UCSD-AML1 (cell line): Measurements from ENCODE around the gene BMP6.
"Not testable (repeated sequence)": the region's sequence is repeated elsewhere in the genome, so short reads cannot be mapped to it uniquely, and the experiment has no call there.

Experiments used
- DNase-seq: peaks from one replicate; lab custom pipeline; 2025; ENCODE audit not compliant: unreplicated experiment; lab: John Stamatoyannopoulos, UW

Gene BMP6

DNA sequence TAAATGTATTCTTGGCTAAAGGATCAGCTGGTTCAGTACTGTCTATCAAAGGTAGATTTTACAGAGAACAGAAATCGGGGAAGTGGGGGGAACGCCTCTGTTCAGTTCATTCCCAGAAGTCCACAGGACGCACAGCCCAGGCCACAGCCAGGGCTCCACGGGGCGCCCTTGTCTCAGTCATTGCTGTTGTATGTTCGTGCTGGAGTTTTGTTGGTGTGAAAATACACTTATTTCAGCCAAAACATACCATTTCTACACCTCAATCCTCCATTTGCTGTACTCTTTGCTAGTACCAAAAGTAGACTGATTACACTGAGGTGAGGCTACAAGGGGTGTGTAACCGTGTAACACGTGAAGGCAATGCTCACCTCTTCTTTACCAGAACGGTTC, 154.8 kb downstream of the BMP6 start:
- DNase-seq: no peak

DNA sequence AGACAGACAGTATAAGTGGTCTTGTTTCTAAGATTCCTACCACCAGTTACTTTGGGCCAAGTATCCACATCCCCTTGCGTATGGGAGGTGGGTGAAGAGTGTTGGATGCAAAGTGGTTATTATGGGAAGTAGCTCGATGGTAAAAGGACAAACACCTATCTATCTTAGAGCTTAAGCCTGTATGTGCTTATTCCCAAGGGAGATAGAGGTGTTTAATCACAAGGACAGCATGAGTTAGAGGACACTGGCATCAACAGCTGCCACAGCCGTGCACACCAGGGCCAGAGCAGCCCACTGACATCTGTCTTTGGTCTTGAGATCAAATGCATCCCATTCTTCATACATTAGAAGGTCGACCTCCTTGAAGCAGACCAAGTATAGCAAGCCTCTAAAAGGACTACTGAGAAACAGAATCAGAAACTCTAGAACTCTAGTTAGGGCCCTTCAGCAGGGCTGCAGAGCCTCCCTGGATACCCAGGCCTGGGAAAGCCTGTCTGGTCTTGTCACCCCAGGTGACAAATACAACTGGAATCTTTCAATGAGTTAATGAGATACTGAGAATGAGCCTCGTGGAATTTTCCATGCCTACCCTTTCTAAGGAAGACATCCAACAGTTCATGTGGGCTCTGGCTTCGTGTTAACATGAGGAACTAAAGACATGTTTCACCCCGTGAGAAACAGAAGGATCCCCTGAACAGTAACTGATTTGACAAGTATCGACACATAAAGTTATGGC, 156.0 kb downstream of the BMP6 start:
- no peak for DNase-seq

DNA sequence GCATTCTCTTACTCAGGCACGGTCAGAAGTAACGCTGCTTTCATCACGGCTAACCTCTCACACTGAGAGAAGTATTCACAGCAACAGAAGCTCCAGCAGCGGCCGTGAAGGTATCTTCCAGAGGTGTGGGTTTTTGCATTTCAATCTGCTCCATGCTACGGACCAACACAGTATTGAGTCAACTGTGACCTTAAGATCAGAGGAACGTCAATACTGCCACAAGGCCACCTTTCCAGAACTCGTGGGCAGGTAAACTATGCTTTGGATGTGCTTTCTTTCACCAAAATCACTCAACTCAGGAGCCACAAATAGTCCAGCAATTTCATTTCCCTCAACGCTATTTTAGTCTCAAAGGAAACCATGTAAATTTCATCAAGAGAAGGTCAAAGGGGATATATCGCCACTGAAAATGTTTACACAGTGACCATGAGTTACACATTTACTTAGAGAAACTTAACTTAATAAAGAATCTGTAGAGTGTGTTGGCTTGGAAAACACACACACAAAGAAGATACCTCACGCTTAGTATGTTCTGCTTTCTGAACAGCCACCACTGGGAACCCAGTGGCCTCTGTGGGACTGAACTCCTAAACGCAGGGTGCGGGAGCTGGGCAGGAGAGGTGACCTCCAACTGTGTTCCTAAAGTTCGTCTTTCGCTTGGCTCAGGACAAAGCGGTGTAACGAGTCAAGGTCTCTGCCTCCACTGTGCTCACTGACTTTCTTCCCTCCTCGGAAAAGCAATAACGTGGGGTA, 156.8 kb downstream of the BMP6 start:
- DNase-seq: no peak

DNA sequence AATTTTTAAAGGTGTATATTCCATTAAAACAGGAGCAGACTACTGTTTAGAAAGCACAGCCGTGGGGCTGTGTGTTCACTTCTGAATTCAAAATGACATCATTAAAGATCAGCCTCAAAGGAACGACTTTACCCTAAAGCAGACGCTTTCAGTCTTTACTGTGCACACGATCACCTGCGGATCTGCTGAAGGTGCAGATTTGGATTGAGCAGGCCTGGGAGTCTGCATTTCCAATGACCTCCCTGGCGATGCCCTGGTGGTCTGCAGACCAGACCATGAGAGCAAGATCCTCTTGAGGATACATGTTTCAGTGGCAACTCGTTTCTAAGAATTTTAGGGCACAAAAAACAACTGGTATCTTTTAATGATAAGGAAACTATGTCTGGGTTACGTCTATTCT, 157.5 kb downstream of the BMP6 start:
- DNase-seq: no peak

DNA sequence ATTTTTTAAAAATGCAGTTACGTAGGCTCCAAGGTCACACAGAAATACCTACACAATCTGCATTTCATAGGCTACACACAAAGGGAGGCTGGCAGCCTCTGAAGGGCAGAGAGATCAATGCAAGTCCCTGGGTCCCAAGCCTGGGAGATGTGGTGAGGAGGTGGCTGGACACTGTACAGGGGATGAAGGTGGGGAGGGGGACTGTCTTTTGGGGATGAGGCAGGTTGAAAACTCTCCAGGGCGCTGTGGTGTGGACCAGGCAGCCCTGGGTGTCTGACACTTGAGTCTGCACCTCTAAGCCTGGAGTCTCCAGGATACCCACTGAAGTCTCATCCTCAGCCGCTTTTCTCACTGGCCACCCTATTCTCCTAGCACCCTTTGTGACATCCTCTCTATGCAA, 160.2 kb downstream of the BMP6 start:
- no peak for DNase-seq

DNA sequence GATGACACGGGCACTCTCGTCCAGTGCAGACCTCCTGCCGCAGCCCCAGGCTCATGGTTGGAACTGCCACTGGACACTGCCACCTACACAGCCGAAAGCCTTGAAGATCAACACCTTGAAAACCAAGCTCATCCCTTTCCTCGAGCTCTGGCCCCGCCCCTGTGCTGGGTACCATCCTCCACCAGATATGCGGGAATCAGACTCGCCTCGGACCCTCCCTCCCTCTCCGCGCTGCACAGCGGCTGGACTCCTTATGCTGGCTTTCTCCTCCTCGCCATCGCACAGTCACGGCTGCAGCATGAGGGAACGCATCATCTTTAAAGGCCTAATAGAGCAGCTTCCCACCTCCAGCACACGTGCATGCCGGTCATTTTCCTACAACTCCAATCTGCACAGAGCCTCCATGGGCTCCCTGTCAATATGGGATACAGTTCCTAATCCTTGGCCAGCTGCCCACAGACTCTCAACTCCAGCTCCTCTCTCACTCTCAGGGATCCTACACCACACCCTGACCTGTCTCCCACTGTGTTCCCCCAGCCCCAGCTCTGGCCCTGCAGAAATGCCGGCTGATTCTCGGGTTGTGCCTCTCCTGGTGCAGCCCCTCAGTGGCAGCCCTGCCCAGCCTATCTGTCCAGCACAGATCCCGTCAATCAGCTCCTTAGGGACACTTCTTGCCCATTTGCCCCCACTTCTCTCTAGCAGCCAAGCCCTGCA, 161.5 kb downstream of the BMP6 start:
- no peak for DNase-seq

DNA sequence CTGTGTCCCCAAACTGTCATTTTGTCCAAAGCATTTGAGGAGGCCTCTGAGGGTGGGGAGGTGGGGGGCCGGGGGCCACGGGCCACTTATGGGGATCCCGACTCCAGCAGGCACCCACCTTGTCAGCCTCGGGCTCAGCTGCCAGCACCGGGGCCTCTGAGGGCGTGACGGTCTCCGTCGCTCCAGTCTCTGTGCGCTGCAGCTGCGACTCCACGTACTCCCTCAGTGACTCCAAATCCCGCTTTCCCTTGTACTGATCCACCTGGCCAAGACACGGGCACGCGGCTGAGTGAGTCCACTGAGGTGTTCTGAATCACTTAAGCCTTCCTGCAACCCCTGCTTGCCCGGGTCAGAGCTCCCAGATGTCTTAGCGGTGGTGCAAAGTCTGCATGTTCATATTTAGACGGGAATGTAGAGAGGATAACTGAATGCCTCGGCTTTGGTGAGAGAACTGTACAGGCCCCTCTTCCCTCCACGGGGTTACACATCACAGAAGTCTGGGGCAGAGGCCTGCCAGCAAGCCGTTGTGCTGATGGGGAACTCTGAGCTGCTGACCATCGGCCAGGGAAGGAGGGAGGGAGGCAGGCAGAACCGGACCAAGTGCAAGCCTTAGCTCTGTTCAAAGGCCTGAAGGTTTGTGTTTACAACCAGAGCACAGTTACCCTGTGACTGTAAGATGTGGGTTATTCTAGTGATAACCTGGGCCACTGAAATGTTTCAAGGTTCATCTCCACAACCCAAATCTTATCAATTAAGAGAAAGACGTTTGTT, 162.9 kb downstream of the BMP6 start:
- DNase-seq: no peak

DNA sequence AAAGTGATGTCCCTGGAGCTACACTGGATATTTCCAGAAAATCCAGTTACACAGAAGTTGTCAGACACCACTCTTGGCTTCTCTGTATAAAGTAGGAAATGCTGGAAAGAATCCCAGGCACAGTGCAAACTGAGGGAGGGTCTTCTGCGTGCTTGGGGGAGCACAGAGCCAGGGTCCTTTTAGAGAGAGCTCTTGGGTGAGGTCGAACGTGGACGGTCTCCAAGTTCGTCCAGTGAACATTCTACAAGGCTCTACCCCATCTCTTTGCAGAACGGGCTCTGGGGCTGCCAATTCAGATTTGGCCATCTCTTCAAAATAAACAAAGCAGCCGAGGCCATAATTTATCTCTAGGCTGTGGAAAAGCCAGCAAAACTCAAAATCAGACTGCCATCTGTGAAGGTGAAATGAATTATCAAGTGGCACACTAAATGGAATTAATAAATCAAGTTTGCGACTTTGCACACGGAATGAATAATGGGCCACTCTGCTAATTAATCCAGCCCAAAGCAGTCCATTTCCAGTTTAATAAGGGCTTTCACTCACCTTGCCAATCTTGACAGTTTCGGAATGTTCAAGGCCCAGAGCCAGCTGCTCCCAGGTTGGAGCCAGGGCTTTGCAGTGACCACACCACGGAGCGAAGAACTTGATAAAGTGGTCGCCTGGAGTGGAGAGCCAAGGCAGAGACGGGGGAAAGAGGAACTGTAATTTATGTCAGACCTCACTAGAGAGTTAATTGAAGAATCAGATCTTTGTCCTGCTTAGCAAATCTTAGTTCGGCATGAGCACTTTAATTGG, 165.4 kb downstream of the BMP6 start:
- no peak for DNase-seq

DNA sequence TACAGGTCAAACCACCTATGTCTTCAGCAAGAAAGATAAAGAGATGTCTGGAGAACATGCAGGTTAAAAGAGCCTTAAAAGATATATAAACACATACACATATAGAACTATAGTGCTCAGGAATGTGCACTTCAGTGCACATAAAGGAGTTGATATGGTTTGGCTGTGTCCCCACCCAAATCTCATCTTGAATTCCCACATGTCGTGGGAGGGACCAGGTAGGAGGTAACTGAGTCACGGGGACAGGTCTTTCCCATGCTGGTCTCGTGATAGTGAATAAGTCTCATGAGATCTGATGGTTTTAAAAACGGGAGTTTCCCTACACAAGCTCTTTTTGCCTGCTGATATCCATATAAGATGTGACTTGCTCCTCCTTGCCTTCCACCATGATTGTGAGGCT, 166.5 kb downstream of the BMP6 start:
- not testable (repeated sequence) for DNase-seq

DNA sequence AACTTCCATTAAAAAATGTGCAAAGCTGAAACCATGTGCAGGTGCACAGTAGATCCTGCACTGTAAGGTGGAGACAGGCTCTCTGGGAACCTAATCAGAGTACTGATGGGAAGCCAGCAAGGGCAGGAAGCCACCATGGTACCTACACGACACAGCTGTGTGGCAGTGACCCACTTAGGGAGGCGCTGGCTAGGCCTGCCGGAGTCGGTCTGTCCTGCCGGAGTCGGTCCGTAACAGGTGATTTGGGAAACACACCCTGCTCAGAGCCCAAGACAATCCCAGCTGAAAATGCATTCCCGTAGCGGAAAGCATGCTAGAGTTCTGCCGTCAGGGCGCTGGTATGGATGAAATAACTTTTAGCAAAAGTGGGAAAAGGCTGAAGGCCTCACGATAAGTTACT, 167.4 kb downstream of the BMP6 start:
- DNase-seq: no peak

DNA sequence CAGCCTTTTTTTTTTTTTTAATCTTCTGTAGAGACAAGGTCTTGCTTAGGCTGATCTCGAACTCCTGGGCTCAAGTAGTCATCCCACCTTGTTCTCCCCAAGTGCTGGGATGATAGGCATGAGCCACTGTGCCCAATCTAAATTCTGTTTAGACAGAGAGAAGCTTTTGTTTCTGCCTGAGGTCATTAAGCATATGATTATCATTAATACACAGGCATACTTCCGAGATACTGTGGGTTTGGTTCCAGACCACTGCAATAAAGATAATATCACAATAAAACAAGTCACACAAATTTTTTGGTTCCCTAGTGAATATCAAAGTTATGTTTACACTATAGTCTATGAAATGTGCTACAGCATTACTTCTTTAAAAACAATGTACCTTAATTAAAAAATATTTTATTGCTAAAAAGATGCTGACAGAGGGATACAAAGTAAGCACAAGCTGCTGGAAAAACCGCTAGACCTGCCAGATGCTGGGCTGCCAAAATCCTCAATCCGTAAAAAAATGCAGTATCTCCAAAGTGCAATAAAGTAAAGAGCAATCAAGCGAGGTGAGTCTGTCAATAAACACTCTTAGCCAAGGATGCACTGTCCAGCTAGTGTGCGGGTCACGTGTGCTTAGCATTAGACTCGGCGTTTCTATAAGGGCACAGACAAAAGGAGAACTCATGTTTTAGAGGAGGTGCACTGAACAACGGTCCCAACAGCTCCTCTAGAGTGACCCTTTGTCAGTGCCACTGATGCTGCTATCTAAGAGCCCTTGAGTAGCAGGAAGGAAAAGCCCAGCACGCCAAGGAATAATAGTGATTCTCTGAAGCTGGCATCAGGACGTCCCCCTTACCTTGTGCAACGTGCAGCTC, 168.6 kb downstream of the BMP6 start:
- no peak for DNase-seq

DNA sequence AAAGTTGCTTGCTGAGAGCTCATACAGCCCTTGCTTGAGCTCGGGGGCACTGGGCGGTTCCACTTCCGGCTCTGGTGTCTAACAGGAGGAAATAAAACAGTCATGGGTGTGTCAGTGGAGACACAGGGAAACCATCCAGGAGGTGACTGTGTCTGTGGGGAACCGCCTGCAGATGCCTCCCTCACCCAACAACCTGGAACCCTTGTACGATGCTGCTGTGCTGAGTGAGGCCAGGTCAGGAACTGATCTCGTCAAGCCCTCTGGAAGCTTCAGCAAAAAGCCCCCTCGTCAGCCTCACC, 169.2 kb downstream of the BMP6 start:
- no peak for DNase-seq

DNA sequence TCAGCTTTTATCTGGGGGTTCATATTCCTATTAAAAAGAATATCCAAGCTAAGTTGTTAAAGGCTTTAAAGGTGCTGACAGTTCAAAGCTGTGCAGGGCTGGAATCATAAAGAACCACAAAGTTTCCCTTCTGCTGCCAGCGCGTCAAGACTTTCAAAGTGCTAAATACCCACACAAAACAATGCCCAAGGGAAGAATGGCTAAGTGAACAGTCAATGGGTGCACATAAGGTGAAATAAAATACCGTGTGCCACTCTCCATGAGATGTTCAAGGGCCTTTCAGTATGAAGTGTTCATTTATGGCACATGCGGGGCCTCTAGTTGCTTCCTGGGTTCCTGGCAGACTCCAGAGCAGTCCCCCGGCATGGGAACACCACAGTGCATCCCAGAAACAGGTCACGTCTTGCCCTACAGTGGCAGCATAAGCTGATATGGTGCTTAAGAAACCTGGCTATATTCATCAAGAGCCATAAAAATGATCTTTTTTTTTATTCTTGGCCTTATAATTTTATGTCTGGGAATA, 170.6 kb downstream of the BMP6 start:
- DNase-seq: no peak

DNA sequence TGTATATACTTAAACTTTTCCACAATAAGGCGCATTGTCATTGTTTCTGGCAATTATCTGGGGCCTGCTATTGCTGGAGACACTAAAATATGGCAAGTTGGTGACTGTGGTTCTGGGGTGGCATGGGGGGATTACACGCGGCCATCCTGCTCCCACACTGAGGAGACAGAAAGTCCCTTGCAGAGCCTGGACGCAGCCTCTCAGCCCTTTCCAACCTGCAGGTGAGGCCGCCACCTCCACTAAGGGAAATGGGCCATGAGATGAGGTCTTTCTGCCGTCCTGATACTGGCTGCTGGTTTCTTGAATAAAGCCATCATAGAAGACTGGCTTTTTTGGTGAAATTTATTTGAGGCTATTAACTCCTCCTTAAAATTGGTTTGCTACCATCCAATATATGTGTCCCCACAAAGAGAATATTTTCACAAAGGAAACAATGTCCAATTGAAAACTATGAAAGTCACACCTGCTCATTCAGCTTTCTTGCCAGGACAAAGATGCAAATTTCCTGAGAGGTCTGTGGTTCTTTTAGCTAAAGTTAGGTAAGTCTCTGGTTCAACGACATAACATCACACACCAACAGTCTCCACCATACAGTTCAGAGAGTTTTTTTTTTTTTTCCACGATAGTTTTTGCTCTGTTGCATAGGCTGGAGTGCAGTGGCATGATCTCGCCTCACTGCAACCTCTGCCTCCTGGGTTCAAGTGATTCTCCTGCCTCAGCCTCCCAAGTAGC, 171.7 kb downstream of the BMP6 start:
- DNase-seq: no peak

DNA sequence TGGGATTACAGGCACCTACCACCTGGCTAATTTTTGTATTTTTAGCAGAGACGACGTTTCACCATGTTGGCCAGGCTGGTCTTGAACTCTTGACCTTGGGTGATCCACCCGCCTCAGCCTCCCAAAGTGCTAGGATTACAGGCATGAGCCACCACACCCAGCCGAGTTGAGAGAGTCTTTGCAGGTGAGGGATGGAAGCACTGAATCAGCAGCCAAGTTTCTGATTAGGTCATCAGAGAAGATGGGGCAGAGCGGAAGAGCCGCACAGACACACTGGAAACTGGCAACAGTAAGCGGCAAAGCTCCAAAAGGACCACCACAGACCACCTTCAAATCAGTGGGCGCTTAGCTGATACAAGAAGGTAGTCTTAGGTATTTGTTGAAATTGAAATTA, 172.3 kb downstream of the BMP6 start:
- DNase-seq: not testable (repeated sequence)

DNA sequence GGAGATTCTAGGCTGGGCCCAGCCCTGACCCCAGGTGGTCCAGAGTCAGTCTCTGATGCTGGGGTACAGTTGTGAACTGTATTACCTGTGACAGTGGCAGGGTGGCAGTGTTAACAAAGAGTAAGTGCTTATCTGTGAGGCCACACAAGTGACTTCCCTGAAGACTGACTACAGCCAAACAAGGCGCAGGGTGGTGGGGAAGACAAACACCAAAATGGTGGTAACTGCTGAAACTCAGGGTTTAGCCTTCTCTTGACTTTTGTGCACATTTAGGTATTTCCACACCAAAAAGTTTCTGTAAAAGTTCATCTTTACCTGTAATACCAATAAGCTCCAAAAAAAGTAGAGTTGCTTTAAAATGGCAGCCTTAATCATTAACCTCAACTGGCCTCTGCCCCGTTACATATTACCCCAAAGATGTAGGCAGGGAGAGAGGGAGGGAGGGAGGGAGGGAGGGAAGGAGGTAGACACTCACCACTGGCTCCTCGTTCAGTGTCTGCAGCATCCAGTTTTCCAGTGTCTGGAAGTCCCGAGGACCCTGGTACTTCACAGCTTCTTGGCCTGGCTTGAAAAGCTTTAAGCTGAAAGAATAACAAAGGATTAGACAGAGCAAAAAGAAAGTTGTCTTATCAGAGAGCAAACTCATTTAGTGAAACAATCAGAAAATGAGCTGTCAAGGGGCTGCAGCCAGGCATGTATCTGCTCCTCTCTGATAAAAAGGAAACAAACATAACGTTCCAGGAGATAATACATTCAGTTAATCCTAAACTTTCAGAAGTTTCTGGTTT, 173.4 kb downstream of the BMP6 start:
- DNase-seq: no peak

DNA sequence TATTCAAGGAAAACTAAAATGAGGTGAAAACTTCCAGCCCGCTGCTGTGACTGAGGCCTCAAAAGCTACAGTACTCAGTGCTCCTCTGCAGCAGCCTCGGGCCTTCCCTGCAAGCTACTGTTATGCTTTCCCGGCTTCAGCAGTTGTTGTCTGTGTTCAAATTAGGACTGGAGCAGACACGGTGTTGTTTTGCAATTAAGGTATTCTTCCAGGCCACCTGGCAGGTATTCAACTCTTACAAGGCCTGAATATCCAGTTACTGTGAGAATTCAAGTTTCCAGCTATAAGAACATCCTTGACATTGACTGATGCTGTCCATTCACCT, 174.0 kb downstream of the BMP6 start:
- DNase-seq: no peak

DNA sequence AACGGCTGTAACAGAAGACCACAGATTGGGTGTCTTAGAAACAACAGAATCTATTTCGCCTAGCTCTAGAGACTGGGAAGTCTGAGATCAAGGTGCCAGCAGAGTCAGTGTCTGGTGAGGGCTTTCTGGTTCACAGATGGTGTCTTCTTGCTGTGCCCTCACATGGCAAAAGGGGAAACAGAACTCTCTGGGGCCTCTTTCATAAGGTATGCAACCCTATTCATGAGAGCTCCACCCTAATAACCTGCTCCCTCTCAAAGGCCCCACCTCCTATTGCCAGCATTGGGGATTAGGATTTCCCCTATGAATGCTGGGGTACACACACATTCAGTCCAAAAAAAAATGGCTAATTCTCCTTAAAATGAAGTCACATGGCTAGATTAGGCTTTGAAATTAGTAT, 174.7 kb downstream of the BMP6 start:
- no peak for DNase-seq
